GM18526 (cell line): ENCODE data around the gene LARP4B.

Source experiments
- POLR2A ChIP-seq: IDR thresholded peaks from 3 replicates; pipeline ENCODE4 v1.6.1; 2011; ENCODE audit not compliant: insufficient read length; ENCODE audit errors: extremely low read depth

Gene LARP4B

GRCh38 chr10:843703-844102 is 87.8 kb downstream of the LARP4B start:
- TF ChIP-seq POLR2A, result no peak

GRCh38 chr10:842795-843194 is 88.7 kb downstream of the LARP4B start:
- no peak for TF ChIP-seq POLR2A

GRCh38 chr10:841535-841934 is 90.0 kb downstream of the LARP4B start:
- no peak for TF ChIP-seq POLR2A

GRCh38 chr10:839550-840205 is 91.8 kb downstream of the LARP4B start:
- no peak for TF ChIP-seq POLR2A

GRCh38 chr10:836782-837181 is 94.7 kb downstream of the LARP4B start:
- TF ChIP-seq POLR2A, result no peak

GRCh38 chr10:834493-834892 is 97.0 kb downstream of the LARP4B start:
- TF ChIP-seq POLR2A, result no peak

GRCh38 chr10:829241-829640 is 102.3 kb downstream of the LARP4B start:
- TF ChIP-seq POLR2A, result no peak

- TF ChIP-seq POLR2A, result no peak
Measured at GRCh38 chr10:828191-828590, 103.3 kb downstream of the LARP4B start.

- TF ChIP-seq POLR2A, result no peak
Measured at GRCh38 chr10:824946-825345, 106.6 kb downstream of the LARP4B start.

GRCh38 chr10:824497-824896 is 107.0 kb downstream of the LARP4B start:
- TF ChIP-seq POLR2A, result no peak

GRCh38 chr10:822661-823367 is 108.7 kb downstream of the LARP4B start:
- TF ChIP-seq POLR2A, result no peak

GRCh38 chr10:822197-822596 is 109.3 kb downstream of the LARP4B start:
- TF ChIP-seq POLR2A, result no peak

GRCh38 chr10:821322-821721 is 110.2 kb downstream of the LARP4B start:
- no peak for TF ChIP-seq POLR2A

- TF ChIP-seq POLR2A, result no peak
Measured at GRCh38 chr10:819816-820215, 111.7 kb downstream of the LARP4B start.

GRCh38 chr10:819326-819725 is 112.2 kb downstream of the LARP4B start:
- TF ChIP-seq POLR2A, result no peak

GRCh38 chr10:818526-819220 is 112.8 kb downstream of the LARP4B start:
- TF ChIP-seq POLR2A, result no peak
